Measurements from ENCODE around the gene PDF.

DNA sequence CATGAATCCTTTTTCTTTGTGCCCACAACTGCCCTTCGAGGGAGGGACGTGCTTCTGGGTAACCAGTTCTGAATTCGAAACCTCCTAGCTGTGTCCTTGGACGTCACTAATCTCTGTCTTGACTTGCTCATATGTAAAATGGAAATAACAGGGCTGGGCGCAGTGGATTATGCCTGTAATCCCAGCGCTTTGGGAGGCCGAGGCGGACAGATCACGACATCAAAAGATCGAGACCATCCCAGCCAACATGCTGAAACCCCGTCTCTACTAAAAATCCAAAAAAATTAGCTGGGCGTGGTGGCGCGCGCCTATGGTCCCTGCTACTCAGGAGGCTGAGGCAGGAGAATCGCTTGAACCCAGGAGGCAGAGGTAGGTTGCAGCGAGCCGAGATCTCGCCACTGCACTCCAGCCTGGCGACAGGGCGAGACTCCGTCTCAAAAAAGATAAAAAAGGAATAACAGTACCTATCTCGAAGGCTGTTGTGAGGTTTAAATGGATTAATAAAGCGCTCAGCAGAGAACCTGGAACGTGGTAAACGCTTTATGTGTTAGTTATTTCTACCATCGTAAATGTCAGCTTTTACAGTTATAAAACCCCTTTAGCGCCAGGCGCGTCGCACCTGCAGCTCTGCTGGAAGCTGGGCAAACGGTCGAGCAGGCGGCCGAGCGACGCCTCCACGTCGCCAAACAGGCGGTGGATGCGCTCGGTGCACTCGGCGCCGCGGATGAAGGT, 8.3 kb upstream of the PDF start:
- TF ChIP-seq MYC (IDR thresholded peaks at IDR 0.05; ENCODE audit: low read depth, low read length): no peak
- TF ChIP-seq, protein P1, sequence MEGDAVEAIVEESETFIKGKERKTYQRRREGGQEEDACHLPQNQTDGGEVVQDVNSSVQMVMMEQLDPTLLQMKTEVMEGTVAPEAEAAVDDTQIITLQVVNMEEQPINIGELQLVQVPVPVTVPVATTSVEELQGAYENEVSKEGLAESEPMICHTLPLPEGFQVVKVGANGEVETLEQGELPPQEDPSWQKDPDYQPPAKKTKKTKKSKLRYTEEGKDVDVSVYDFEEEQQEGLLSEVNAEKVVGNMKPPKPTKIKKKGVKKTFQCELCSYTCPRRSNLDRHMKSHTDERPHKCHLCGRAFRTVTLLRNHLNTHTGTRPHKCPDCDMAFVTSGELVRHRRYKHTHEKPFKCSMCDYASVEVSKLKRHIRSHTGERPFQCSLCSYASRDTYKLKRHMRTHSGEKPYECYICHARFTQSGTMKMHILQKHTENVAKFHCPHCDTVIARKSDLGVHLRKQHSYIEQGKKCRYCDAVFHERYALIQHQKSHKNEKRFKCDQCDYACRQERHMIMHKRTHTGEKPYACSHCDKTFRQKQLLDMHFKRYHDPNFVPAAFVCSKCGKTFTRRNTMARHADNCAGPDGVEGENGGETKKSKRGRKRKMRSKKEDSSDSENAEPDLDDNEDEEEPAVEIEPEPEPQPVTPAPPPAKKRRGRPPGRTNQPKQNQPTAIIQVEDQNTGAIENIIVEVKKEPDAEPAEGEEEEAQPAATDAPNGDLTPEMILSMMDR (IDR thresholded peaks at IDR 0.05; ENCODE audit: low read depth, low read length): no peak

All from NB4 (cell line).